GM18498 (cell line): Measurements from ENCODE around the gene SPEN.
"Not testable (repeated sequence)": the region's sequence is repeated elsewhere in the genome, so short reads cannot be mapped to it uniquely, and the experiment has no call there.

Experiments used
- ATAC-seq: cut with Tn5 transposase; IDR thresholded peaks from one replicate; pipeline ENCODE4 v1.9.1; 2021; ENCODE audit warnings: mild to moderate bottlenecking, moderate library complexity; ENCODE audit not compliant: unreplicated experiment

Gene SPEN

DNA sequence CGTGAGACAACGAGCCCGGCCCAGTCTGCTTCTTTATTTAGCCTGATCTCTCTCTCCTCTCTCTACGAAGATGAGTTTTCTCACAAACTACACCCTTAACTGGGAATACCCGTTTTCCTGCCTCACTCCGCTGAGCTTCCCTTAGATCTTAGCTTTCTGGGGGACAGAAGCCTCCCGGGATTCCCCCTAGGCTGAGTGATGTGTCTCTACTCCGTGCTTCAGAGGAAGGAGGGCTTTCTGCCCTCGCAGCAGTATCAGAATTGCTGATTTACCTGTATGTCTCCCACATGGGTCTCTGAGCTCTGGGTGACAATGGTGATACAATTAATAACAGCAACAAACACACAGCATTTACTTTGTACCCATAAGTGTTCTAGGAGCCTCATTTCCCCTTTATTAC, 127.3 kb downstream of the SPEN start:
- ATAC-seq: peak; percentile 18

DNA sequence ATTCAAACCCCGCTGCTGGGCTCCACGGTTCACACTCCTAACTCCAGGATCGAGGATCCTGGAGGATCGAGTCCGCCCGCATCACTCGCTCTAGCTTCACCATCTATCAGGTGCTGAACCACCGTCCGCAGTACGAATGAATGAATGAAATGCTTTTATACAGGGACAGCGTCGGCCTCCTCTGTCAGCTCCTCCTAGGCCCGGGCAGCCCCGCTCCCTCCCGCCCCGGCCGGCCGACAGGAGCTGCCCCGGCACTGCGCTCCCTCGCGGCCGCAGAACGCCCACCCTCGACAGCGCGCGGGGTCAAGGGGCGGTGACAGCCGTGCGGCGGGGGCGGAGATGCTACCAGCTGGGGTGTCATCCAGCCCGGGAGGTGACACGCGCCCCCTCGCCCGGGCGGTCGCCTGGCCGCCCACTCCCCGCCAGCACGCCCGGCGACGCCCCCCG, 127.9 kb downstream of the SPEN start:
- ATAC-seq: peak; percentile 71

DNA sequence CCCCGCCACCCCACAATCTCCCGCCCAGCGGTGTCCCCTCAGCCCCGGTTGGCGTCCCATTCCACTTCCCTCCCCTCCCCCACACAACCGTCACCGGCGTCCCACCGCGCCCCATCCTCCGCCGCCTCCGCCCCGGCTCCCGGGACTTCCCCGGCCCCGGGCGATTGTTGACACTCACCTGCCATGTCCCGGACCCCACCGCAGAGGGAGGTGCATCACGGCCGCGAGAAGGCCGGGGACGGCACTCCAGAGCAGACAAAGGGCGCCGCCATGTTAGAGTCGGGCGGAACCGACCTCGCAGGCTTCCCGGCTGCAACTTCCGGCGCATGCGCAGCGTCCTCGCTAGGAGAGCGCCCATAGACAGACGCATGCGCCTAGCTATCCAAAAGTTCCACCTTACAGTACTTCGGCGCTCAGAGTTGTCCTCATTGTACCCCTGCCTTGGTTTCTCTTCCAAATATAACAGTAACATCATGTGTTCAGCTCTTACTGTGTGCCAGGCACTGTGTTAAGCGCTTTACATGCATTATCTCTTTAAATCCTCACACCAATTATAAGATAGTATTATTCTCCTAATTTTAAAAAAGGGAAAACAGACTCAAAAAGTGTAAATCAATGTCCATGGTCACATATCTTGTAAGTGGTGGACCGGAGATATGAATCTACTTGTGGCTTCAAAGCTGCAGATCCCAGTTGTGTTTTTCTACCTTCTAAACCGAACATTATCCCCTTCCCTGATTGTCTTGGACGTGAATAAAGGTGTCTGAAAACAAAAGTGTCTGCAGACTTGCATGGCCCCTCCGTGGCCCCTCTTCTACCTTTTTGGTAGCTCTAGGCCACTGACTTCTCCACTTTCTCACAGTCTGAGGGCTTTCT, 128.5 kb downstream of the SPEN start, which contains the start of gene ZBTB17:
Gene ZBTB17, minus strand, starts transcription at position 297 of the 876 bp plus-strand sequence. CDS start 27,606 bp downstream, outside the sequence.
- peak; percentile 72 for ATAC-seq

DNA sequence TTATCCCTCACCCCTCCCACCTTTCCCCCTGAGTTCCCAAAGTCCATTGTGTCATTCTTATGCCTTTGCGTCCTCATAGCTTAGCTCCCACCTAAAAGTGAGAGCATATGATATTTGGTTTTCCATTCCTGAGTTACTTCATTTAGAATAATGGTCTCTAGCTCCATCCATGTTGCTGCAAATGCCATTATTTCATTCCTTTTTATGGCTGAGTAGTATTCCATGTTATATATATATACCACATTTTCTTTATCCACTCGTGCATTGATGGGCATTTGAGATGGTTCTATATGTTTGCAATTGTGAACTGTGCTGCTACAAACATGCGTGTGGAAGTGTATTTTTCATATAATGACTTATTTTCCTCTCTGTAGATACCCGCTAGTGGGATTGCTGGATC, 130.4 kb downstream of the SPEN start:
- ATAC-seq: not testable (repeated sequence)

DNA sequence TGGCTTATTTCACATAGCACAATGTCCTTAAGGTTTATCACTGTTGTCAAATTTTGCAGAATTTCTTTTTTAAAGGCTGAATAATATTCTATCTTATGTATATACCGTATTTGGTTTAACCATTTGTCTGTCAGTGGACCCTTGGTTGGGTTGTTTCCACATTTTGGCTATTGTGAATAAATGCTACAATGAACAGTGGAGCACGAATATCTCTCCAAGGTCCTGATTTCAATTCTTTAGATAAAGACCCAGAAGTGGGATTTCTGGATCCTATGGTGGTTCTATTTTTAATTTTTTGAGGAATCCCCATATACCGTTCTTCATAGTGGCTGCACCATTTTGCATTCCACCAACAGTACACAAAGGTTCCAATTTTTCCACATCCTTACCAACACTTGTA, 134.2 kb downstream of the SPEN start:
- no peak for ATAC-seq

DNA sequence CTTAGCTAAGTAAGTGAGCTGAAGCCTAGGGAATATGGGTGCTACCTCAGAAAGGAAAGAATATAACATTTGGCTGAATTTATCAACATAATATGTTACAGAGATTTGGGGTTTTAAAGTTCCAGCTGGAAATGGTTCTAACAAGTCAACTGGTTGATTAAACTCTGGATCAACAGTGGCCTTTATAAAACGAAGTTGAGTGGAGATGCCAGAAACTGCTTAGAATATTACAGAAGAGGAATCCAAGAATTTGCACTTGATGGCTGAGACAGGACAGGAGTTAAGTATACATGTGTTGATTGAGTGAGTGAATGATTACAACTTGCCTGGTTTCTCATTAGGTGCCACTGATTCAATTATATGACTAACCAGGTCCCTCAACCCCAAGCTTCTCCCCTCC, 135.8 kb downstream of the SPEN start:
- no peak for ATAC-seq

DNA sequence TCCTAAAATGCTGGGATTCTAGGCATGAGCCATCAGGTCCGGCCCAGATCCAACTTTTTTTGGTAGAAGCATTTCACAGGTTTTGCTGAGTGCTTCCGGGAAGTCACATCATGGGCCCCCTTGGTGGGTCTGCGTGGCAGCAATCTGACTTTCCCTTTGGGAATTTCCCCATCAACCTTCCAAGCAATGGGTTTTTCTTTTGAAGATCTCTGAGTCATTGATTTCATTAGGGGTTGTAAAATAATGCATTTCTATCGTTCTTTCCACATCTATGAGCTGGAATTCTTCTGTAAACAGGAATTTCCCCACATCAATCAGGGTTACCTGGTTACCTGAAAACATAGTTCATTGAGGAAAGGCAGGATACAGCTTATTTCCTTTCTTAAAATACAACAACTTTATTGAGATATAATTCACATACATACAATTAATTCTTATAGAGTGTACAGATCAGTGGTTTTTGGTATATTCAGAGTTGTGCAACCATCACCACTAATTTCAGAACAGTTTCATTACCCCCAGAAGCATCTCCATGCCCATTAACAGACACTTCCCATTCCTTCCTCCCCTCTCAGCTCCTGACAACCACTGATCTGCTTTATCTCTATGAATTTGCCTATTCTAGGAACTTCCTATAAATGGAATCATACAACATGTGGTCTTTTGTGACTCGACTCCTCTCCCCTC, 138.2 kb downstream of the SPEN start:
- ATAC-seq: no peak

DNA sequence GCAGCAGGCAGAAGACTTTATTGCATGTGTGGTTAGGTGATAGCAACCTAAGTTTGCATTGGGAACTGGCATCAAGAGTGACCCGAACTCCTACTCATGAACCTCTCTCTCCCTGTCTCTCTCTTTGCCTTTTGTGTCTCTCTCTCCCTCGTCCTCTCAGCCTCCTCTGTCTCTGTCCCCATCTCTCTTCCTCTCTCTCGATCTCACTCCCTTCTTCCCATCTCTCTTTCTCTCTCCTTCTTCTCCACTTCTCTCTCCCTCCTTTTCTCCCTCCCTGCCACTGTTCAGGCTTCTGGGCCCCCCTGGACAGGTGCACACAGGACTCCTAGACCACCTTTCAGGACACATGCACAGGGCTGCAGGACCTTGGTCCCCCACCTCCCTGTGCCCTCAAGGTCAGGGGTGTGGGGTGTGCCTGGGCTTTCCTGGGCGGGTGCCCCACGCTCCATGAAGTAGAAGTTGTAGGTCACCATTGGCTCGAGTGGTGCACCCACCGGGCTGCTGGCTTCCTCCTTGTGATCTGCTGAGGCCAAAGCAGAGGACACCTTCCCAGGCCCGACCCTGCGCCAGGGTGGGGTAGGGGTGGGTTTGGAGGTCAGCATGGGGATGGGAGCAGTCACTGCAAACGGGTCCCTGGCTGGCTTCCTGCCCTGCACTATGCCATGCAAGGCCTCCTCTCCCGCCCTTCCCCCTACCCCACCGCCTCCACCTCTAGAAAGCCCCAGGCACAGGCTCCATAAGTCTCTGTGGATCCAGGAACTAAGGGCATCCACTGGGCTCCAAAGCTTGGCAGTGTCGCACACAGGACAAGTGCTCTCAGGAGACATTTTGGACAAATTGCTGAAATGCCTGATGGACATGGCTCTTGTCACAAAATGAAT, 141.6 kb downstream of the SPEN start:
- ATAC-seq: no peak

DNA sequence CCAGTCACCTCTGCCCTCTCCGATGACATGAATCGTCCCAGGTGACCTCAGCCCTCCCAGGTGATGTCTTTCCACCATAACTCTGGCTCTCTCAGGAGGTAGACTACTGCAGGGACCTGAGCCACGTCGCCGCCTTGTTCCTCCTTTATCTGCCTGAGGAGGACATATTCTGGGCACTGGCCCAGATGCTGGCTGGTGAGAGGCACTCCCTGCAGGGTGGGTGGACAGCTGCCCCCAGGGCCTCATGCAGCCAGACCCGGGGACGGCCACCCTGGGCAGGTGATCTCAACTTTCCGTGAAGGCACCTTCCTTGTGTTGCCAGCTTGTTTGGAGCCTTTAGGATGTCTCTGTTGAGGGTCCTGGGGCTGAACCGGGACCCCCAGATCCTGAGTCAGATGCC, 142.3 kb downstream of the SPEN start:
- no peak for ATAC-seq
